Measurements from ENCODE around the gene GGA2.

GGA2 gene

DNA sequence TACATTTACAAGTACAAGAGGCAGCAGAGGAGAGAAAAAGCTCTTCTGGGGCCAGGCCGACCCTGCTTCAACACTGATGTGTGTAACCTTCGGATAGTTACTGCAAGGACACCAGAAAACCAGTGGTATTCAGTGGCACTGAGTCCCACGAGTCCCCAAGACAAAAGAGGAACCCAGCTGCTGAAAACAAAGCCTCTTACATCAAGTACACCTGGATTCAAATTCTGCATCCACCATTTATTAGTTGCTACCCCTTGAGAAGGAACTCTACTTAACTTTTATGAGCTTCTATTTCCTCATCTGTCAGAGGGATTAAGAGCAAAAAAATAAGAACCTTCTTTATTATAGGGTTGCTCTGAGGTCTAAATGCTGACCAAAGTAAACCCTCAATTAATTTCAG lies 44.2 kb upstream of the GGA2 start:
- Histone ChIP-seq H3K4me2 (ENCODE audit: low read length, poor library complexity, severe bottlenecking) (no peak overlapping the region), H3K36me3 (ENCODE audit: control insufficient read depth in 1 of 2, insufficient read depth in 2 of 2, low read depth in 1 of 2, low read length in 2 of 2) (peaks cover 27 to 36% of the 10 kb centered on the region in 2 experiments), H2AFZ (ENCODE audit: low read depth, low read length) (no peak overlapping the region), H3K18ac (ENCODE audit: low read depth in 1 of 2, low read length in 2 of 2) (no peak overlapping the region), H3K4me1 (ENCODE audit: control insufficient read depth, insufficient read depth, low read depth, low read length) (no peaks in the 10 kb centered on the region), H3K9me3 (ENCODE audit: control insufficient read depth, low read length) (no peaks in the 10 kb centered on the region), H2BK5ac (ENCODE audit: low read depth, low read length, poor library complexity, severe bottlenecking) (no peak overlapping the region), H3K27me3 (ENCODE audit: control insufficient read depth in 1 of 2, insufficient read depth in 1 of 2, low read length in 2 of 2) (no peaks in the 10 kb centered on the region), H3K27ac (ENCODE audit: low read length, poor library complexity, severe bottlenecking) (no peak overlapping the region), H3K9ac (ENCODE audit: low read length) (no peak overlapping the region), H2BK120ac (ENCODE audit: low read depth, low read length) (no peak overlapping the region), H3K4me3 (ENCODE audit: insufficient read depth in 1 of 2, low read depth in 1 of 2, low read length in 2 of 2) (no peak overlapping the region), H3K4ac (ENCODE audit: low read depth in 1 of 2, low read length in 2 of 2) (no peak overlapping the region), H3K14ac (ENCODE audit: low read length in 2 of 2) (no peak overlapping the region), H4K91ac (ENCODE audit: low read length) (no peak overlapping the region), H2AK5ac (ENCODE audit: low read length, severe bottlenecking) (no peak overlapping the region), H3K79me1 (replicated peaks; ENCODE audit: low read length, poor library complexity, severe bottlenecking) (peaks cover 20% of the 10 kb centered on the region), H2BK12ac (ENCODE audit: low read length in 2 of 2) (no peak overlapping the region), H3K23ac (ENCODE audit: low read length in 2 of 2) (no peak overlapping the region), H4K8ac (ENCODE audit: low read length) (no peak overlapping the region), H2BK15ac (ENCODE audit: low read depth, poor library complexity, severe bottlenecking) (no peak overlapping the region)
- no peak for DNase-seq
- 89% methylated on average over 3 of the region's 3 CpGs for WGBS

DNA sequence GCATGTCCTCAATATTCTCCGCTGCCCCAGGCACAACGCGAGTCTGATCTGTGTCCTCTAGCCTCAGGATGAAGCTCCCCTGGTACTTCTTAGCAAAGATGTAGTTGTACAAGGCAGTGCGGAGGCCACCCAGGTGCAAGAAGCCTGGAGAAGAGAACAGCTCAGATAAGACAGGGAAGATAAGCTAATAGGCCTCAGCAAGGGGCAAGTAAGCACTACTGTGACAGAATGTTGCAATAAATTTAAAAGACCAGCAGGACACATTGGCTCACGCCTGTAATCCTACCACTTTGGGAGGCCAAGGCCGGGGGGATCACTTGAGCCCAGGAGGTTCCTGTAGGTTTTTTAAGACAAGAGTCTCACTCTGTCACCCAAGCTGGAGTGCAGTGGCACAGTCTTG lies 41.9 kb upstream of the GGA2 start:
- H4K91ac ChIP-seq (ENCODE audit: low read length) = no peak overlapping the region
- H3K4me1 ChIP-seq (ENCODE audit: control insufficient read depth, insufficient read depth, low read depth, low read length) = no peaks in the 10 kb centered on the region
- no peak overlapping the region for H2BK15ac ChIP-seq (ENCODE audit: low read depth, poor library complexity, severe bottlenecking)
- peaks cover 40 to 47% of the 10 kb centered on the region in 2 experiments for H3K36me3 ChIP-seq (ENCODE audit: control insufficient read depth in 1 of 2, insufficient read depth in 2 of 2, low read depth in 1 of 2, low read length in 2 of 2)
- H3K18ac ChIP-seq (ENCODE audit: low read depth in 1 of 2, low read length in 2 of 2) = no peak overlapping the region
- H2AFZ ChIP-seq (ENCODE audit: low read depth, low read length) = no peak overlapping the region
- H3K4ac ChIP-seq (ENCODE audit: low read depth in 1 of 2, low read length in 2 of 2) = no peak overlapping the region
- H3K27ac ChIP-seq (ENCODE audit: low read length, poor library complexity, severe bottlenecking) = no peak overlapping the region
- no peak overlapping the region for H2BK120ac ChIP-seq (ENCODE audit: low read depth, low read length)
- H2BK12ac ChIP-seq (ENCODE audit: low read length in 2 of 2) = no peak overlapping the region
- H2AK5ac ChIP-seq (ENCODE audit: low read length, severe bottlenecking) = no peak overlapping the region
- H2BK5ac ChIP-seq (ENCODE audit: low read depth, low read length, poor library complexity, severe bottlenecking) = no peak overlapping the region
- no peak overlapping the region for H3K9ac ChIP-seq (ENCODE audit: low read length)
- no peaks in the 10 kb centered on the region for H3K9me3 ChIP-seq (ENCODE audit: control insufficient read depth, low read length)
- 81% methylated on average over 6 of the region's 6 CpGs for WGBS
- H4K8ac ChIP-seq (ENCODE audit: low read length) = no peak overlapping the region
- no peak overlapping the region for H3K23ac ChIP-seq (ENCODE audit: low read length in 2 of 2)
- H3K4me3 ChIP-seq (ENCODE audit: insufficient read depth in 1 of 2, low read depth in 1 of 2, low read length in 2 of 2) = no peak overlapping the region
- no peak for DNase-seq
- H3K27me3 ChIP-seq (ENCODE audit: control insufficient read depth in 1 of 2, insufficient read depth in 1 of 2, low read length in 2 of 2) = no peaks in the 10 kb centered on the region
- no peak overlapping the region for H3K14ac ChIP-seq (ENCODE audit: low read length in 2 of 2)
- no peak overlapping the region for H3K4me2 ChIP-seq (ENCODE audit: low read length, poor library complexity, severe bottlenecking)
- peaks cover 25% of the 10 kb centered on the region for H3K79me1 ChIP-seq (replicated peaks; ENCODE audit: low read length, poor library complexity, severe bottlenecking)

DNA sequence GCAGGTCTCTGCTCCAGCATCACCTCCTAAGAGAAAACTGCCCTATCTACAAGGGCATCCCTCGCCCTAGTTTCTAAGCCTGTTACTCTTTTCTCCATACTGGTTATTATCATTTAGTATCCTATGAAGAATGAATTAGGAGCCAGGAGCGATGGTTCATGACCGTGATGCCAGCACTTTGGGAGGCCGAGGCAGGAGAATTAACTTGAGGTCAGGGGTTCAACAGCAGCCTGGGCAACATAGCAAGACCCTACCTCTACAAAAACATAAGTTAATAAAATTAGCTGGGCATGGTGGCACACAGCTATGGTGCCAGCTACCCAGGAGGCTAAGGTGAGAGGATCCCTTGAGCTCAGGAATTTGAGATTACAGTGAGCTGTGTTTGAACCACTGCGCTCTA lies 39.6 kb upstream of the GGA2 start:
- no peak overlapping the region for H2AK5ac ChIP-seq (ENCODE audit: low read length, severe bottlenecking)
- DNase-seq = no peak
- H3K4me1 ChIP-seq (ENCODE audit: control insufficient read depth, insufficient read depth, low read depth, low read length) = no peaks in the 10 kb centered on the region
- no peak overlapping the region for H3K27ac ChIP-seq (ENCODE audit: low read length, poor library complexity, severe bottlenecking)
- H4K91ac ChIP-seq (ENCODE audit: low read length) = no peak overlapping the region
- no peak overlapping the region for H3K4me3 ChIP-seq (ENCODE audit: insufficient read depth in 1 of 2, low read depth in 1 of 2, low read length in 2 of 2)
- no peak overlapping the region for H2BK5ac ChIP-seq (ENCODE audit: low read depth, low read length, poor library complexity, severe bottlenecking)
- no peak overlapping the region for H3K4me2 ChIP-seq (ENCODE audit: low read length, poor library complexity, severe bottlenecking)
- no peaks in the 10 kb centered on the region for H3K9me3 ChIP-seq (ENCODE audit: control insufficient read depth, low read length)
- H3K27me3 ChIP-seq (ENCODE audit: control insufficient read depth in 1 of 2, insufficient read depth in 1 of 2, low read length in 2 of 2) = no peaks in the 10 kb centered on the region
- H2BK15ac ChIP-seq (ENCODE audit: low read depth, poor library complexity, severe bottlenecking) = no peak overlapping the region
- H2BK12ac ChIP-seq (ENCODE audit: low read length in 2 of 2) = no peak overlapping the region
- H3K79me1 ChIP-seq (replicated peaks; ENCODE audit: low read length, poor library complexity, severe bottlenecking) = peaks cover 27% of the 10 kb centered on the region
- no peak overlapping the region for H3K4ac ChIP-seq (ENCODE audit: low read depth in 1 of 2, low read length in 2 of 2)
- no peak overlapping the region for H3K18ac ChIP-seq (ENCODE audit: low read depth in 1 of 2, low read length in 2 of 2)
- H2AFZ ChIP-seq (ENCODE audit: low read depth, low read length) = no peak overlapping the region
- H2BK120ac ChIP-seq (ENCODE audit: low read depth, low read length) = no peak overlapping the region
- peaks cover 48 to 69% of the 10 kb centered on the region in 2 experiments for H3K36me3 ChIP-seq (ENCODE audit: control insufficient read depth in 1 of 2, insufficient read depth in 2 of 2, low read depth in 1 of 2, low read length in 2 of 2)
- no peak overlapping the region for H3K23ac ChIP-seq (ENCODE audit: low read length in 2 of 2)
- 89% methylated on average over 3 of the region's 5 CpGs for WGBS
- H3K14ac ChIP-seq (ENCODE audit: low read length in 2 of 2) = no peak overlapping the region
- no peak overlapping the region for H3K9ac ChIP-seq (ENCODE audit: low read length)
- no peak overlapping the region for H4K8ac ChIP-seq (ENCODE audit: low read length)

DNA sequence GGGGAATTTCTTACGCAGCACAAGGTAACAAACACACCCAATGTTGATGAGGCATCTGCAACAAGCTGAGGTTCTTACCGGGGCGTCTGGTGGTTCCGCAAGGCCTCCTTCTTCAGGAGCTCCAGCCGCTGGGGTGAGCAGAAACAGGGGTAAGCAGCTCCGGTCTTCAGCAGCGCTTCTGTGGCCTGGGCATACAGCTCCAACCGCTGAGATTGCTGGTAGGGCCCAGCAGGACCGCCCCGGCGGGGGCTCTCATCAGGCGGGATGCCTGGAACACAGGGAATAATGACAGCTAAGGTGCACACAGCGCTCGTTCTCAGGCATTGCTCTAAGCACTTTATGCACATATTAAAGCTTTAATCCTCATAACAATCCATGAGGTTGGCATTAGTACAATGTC lies 34.1 kb upstream of the GGA2 start:
- Histone ChIP-seq H3K9ac (ENCODE audit: low read length) (no peak overlapping the region), H2BK5ac (ENCODE audit: low read depth, low read length, poor library complexity, severe bottlenecking) (no peak overlapping the region), H3K27me3 (ENCODE audit: control insufficient read depth in 1 of 2, insufficient read depth in 1 of 2, low read length in 2 of 2) (no peaks in the 10 kb centered on the region), H3K4me2 (ENCODE audit: low read length, poor library complexity, severe bottlenecking) (no peak overlapping the region), H2AK5ac (ENCODE audit: low read length, severe bottlenecking) (no peak overlapping the region), H2BK12ac (ENCODE audit: low read length in 2 of 2) (no peak overlapping the region), H2AFZ (ENCODE audit: low read depth, low read length) (no peak overlapping the region), H3K4me3 (ENCODE audit: insufficient read depth in 1 of 2, low read depth in 1 of 2, low read length in 2 of 2) (no peak overlapping the region), H3K14ac (ENCODE audit: low read length in 2 of 2) (no peak overlapping the region), H2BK15ac (ENCODE audit: low read depth, poor library complexity, severe bottlenecking) (no peak overlapping the region), H3K18ac (ENCODE audit: low read depth in 1 of 2, low read length in 2 of 2) (no peak overlapping the region), H3K27ac (ENCODE audit: low read length, poor library complexity, severe bottlenecking) (no peak overlapping the region), H4K91ac (ENCODE audit: low read length) (no peak overlapping the region), H3K4ac (ENCODE audit: low read depth in 1 of 2, low read length in 2 of 2) (no peak overlapping the region), H3K9me3 (ENCODE audit: control insufficient read depth, low read length) (no peaks in the 10 kb centered on the region), H3K4me1 (ENCODE audit: control insufficient read depth, insufficient read depth, low read depth, low read length) (no peaks in the 10 kb centered on the region), H3K79me1 (replicated peaks; ENCODE audit: low read length, poor library complexity, severe bottlenecking) (peaks cover 24% of the 10 kb centered on the region), H3K36me3 (ENCODE audit: control insufficient read depth in 1 of 2, insufficient read depth in 2 of 2, low read depth in 1 of 2, low read length in 2 of 2) (peaks cover 53 to 72% of the 10 kb centered on the region in 2 experiments), H3K23ac (ENCODE audit: low read length in 2 of 2) (no peak overlapping the region), H2BK120ac (ENCODE audit: low read depth, low read length) (no peak overlapping the region), H4K8ac (ENCODE audit: low read length) (no peak overlapping the region)
- WGBS = 96% methylated on average over 14 of the region's 14 CpGs
- DNase-seq = no peak
